HG02798 (cell line): ENCODE measurements around the gene MCF2L.

Experiments
- ATAC-seq: cut with Tn5 transposase; IDR thresholded peaks from one replicate; pipeline ENCODE4 v1.9.1; 2021; ENCODE audit warnings: mild to moderate bottlenecking; ENCODE audit not compliant: unreplicated experiment, poor library complexity

The MCF2L gene

DNA sequence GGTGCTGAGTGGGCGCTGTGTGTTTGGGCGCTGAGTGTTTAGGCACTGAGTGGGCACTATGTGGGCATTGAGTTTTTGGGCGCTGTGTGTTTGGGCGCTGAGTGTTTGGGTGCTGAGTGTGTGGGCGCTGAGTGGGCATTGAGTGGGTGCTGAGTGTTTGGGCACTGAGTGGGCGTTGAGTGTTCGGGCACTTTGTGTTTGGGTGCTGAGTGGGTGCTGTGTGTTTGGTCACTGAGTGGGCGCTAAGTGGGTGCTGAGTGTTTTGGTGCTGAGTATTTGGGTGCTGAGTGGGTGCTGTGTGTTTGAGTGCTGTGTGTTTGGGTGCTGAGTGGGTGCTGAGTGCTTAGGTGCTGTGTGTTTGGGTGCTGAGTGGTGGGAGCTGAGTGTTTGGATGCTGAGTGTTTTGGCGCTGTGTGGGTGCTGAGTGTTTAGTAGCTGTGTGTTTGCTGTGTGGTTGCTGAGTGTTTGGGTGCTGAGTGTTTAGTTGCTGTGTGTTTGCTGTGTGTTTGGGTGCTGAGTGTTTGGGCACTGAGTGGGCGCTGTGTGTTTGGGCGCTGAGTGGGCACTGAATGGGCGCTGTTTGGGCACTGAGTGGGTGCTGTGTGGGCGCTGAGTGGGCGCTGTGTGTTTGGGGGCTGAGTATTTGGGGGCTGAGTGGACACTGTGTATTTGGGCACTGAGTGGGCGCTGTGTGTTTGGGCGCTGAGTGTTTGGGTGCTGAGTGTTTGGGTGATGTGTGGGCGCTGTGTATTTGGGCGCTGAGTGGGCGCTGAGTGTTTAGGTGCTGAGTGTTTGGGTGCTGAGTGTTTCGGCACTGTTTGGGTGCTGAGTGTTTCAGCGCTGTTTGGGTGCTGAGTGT, 89.3 kb downstream of the MCF2L start:
- ATAC-seq, result no peak

DNA sequence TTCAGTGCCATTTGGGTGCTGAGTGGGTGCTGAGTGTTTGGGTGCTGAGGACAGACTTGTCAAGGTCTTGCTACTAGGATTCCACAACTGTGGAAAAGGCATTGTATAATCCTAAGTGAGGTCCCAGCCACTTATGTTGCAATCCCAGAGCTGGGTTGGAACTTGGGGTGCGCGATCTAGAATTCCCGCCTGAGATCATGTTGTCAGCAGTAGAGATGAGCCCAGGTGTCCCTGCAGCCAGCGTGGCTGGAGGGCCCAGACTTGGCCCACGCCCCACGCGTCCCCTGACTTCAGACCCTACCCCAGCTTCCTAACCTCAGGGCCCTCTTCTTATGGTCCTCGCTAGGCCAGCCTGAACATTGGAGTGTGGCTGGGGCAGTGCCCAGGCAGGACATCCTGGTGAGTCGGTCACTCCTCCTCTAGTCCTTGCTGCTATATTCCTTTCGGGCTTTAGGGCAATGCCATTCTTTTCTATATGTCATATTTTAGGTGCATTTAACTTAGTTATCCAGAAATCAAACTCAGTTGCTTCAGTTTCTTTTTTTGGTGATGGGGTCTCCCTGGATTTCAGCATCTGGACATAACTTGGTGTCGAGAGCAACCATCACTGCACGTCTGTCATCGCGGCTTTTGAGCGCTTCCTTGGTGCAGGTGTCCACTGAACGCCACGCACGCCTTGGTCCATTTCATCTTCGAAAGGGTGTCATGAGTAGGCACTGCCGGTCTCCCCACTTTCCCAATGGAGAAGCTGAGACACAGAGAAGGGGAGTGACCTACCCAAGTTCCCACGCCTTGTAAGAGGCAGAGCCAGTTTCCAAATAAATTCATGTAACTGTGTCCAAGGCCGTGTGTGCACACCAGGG, 90.2 kb downstream of the MCF2L start:
- no peak for ATAC-seq

DNA sequence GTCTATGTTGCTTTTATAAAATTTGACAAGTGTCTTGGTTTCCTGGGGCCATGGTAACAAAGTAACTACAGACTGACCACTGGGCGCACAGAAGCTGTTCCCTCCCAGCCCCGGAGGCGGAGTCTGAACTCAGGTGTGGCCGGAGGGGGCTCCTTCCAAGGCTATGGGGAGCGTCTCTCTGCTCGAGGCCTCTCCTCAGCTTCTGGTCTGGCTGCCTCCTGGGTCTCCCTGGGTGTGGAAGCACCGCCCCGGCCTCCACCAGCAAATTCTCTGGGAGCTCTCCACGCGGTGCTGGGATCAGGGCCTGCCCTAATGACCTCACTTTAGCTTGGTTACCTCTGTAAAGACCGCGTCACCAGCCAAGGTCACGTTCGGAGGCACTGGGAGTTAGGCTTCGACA, 90.9 kb downstream of the MCF2L start:
- ATAC-seq, result no peak

DNA sequence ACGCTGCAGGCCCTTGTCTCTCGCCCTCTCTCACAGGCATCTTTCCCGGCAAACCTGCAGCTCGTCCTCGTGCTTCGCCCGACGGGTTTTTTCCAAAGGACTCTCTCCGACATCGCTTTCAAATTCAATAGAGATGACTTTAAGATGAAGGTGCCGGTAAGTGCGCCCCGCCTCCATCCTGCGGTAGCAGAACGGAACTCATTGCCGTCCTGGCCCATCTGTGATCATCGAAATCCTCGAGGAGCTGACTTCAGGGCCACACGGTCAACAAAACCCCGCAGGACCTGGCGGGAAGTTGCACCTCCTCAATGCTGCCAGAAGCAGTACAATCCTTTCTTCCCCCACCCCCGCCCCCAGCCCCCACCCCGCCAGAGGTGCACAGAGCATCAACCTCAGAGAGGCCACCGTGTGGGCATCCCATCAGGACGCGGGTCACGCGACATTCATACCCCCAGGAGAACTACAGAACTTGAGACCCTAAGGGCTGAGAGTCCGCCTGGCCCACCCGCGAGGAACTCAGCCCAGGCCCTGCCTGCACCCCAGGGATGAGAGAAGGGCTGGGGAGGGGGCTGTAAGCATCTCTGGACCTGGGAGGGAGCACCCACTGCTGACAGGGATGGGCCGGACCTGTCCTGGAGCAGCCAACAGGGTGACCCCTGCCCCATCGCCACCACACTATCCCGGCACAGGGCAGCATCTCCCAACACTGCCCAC, 91.7 kb downstream of the MCF2L start:
- no peak for ATAC-seq

DNA sequence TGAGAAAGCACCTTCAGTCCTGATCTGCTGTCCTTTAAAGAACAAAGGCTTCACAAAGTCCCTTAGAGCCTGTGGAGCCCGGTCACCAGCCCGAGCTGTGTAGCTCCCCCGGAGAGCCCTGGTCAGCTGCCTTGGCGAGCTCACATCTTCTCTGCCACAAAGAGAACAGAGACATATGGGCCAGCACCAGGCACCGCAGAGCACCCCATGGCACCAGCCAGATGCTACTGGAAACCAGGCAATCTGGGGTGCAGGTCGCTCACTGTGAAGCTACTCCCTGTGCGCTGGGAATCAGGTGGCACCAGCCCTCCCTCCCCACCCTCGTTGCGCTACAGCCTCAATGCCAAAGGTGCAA, 92.2 kb downstream of the MCF2L start:
- no peak for ATAC-seq

DNA sequence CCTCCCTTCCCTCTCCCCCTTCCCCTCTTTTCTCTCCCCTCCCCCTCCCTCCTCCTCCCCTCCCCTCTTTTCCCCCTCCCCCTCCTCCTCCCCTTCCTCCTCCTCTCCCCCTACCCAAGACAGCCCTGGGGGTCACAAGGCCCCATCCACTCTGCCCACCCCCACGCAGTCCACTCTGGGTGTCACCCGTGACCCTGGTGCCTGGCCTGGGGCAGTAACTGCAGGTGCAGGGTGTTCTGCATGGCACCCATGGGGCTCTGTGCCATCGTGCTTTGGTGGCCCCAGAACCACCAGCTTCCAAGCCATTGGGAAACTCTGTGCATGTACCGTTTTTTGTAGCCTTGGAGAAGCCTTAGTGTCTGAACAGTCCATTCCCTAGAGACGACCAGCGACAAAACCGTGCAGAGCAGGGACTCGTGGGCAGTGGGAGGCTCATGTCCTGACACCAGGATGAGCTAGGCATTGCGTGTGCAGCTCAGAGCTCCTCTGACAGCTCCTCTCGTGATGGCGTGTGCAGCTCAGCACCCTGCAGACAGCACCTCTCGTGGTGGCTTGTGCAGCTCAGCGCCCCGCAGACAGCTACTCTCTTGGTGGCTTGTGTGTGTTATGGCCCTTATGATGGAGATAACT, 92.9 kb downstream of the MCF2L start:
- no peak for ATAC-seq

DNA sequence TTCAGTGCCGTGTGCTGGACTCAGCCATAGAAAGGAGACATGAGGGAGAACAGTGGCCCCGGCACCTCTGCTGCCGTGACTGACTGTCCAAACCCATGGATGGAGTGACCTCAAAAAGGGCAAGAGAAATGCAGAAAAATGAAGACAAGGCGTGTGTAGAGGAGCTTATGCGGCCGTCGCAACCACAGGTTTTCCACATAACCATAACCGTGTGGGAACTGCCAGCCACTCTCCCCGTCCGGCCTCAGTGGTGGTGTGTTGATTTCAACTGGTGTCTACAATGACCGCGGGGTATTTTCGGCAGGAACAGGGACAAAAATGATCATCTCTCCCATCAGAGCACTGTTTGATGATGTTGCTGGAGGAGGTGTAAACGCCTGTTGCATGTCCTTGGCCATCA, 93.7 kb downstream of the MCF2L start:
- ATAC-seq, result no peak

DNA sequence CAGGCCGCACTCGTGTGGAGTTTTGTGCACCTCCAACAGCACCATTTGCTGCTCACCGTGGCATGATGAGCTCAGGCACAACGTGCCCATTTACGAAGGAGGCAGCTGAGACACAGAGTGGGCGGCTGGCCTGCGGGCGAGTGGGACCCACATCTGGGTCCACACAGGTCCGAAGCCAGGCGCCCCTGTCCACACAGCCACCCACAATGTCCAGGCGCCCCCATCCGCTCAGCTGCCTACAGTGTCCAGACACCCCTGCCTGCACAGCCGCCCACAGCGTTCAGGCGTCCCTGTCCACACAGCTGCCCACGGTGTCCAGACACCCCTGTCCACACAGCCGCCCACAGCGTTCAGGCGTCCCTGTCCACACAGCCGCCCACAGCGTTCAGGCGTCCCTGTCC, 94.1 kb downstream of the MCF2L start:
- ATAC-seq, result no peak

DNA sequence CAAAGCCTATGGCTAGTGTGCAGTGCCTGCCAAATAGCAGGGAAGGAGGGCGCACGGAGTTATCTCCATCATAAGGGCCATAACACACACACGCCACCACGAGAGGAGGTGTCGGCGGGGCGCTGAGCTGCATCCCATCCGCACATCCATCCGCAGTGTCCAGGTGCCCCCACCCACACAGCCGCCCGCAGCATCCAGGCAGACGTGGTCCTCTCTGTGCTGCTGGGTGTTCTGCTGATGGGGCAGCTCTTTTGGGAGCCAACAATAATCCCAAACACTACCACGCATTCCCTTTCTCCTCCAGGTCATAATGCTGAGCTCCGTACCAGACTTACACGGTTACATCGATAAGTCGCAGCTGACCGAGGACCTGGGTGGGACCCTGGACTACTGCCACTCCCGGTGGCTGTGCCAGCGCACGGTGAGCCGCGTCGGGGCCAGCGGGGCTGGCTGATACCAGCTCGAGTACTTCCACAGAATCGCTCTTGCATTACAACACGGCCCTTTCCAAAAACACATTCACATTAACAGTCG, 95.1 kb downstream of the MCF2L start:
- ATAC-seq, result no peak

DNA sequence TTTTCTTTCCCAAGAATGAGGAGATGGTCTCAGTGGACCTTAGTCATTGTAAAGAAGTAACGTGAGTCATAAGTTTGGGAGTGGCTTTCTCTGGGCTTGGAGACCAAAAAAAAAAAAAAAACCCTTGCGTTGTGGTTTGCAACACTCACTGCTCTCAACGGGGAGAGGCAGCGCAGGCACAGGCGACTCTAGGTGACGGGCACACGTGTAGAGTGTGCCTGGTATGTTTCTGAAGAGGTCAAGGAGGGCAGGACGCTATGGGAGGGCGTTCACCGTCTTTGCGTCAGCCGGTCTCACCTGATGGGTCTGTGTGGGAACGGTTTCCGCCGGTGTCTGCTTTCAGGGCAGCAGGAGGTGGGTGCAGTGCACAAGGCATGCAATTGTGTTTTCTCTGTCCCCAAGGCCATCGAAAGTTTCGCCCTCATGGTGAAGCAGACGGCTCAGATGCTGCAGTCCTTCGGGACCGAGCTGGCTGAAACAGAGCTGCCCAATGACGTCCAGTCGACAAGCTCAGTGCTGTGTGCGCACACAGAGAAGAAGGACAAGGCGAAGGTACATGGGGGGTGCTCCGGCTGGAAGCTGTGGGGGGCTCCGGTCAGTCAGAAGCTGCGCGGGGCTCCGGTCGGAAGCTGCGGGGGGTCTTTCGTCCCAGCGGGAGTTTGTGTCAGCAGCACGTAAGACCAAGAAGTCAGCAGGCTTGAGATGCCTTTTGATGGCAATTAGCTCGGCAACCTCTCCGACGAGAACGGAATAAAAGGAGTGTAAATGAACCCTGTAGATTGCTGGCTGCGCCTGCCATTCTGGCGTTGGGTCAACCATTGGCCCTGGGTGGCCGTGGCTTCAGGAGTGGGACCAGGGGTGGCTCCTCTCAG, 95.8 kb downstream of the MCF2L start:
- no peak for ATAC-seq

DNA sequence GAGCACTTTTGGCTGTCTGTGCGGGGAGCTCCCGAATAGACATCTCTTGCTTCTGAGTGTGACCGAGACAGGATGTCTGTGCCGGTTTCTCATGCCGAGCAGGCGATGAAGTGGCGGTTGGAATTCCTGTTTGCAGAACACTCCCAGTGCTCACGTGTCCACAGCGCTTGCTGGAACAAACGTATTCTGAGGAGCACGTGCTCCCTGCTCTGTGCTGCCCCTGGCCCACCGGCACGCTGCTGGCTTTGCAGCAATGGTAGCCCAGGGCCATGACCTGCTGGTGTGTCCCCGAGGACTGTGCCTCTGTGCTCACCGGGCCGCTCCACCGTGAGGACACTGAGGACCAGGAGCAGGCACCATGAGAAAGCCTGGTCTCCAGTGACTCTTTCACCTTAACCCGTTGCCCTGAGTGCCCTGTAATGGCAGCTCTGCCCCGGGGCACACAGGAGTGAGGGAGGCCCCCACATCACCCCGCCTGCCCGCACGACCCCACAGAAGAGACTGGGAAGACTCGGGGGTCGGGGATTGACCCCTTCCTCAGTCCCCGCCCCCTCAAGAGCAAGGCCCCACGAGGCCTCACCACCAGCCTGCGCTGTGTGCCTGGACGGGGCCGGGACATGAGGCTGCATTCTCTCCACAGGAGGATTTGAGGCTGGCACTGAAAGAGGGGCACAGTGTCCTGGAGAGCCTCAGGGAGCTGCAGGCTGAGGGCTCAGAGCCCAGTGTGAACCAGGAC, 96.6 kb downstream of the MCF2L start:
- no peak for ATAC-seq

DNA sequence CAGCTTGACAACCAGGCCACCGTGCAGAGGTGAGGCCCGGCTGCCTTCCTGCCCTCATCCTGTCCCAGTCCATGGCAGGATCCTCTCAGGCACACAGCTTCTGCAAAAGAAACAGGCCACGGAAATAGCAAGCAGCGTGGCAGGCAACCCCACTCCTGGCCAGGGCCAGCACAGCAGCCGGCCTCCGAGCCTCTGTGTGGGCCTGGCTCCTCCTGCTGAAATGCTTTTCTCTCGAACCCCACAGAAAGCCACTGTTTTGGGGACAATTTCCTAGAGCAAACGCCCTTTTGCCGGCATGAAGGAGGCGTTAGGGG, 97.1 kb downstream of the MCF2L start:
- no peak for ATAC-seq

DNA sequence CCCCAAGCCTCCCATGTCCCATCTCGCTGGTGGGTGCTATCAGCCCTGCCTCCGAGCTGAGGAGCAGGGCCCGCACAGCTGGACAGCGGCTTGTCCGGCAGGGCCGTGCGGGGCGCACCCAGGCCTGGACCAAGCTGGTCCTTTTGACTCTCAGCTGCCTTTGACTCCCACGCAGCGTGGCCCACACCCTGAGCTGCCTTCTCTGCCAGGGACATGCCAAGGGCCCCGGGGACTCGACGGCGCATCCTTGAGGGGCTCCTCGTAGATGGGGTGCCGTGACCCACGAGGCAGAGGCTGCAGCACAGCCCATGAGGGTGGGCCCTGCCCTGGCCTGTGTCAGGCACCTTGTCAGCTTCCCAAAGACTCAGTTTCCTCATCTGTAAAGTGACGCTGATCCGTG, 97.7 kb downstream of the MCF2L start:
- no peak for ATAC-seq

DNA sequence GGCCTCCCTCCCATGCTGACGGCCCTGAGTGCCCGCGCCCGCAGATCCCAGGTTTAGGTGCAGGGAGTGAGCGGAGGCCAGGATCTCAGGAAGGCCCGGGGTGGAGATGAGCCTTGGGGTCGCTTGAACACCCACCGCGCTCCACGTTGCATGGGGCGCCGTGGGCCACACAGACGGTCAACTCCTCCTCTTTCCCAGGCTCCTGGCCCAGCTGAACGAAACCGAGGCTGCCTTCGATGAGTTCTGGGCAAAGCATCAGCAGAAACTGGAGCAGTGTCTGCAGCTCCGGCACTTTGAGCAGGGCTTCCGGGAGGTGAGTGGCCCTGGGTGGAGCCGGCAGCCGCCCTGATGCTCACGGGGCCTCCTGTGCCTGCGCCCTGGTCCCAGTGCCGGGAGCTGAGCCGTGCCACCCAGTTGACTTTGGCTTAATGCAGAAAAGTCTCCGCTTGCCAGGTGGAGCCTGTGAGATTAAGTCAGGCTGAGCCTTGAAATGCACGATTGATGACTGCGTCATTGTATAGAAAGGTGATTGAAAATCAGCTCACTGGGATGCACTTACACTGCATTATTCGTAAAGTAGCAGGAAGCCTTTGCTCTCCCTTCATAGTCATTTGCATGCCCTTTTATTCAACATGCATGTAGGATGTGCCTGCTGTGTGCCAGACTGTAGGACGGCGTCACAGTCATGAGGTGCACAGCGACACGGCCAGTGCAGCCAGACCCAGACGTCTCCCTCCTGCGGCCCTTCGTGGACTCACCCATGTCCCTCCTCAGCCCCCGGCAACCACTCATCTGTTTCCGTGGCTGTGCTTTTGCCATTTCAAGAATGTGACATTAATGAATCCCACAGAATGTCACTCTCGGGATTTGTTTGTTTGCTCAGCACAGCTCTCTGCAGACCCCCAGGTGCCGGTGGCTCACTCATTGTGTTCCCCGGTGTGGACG, 101.1 kb downstream of the MCF2L start:
- no peak for ATAC-seq

DNA sequence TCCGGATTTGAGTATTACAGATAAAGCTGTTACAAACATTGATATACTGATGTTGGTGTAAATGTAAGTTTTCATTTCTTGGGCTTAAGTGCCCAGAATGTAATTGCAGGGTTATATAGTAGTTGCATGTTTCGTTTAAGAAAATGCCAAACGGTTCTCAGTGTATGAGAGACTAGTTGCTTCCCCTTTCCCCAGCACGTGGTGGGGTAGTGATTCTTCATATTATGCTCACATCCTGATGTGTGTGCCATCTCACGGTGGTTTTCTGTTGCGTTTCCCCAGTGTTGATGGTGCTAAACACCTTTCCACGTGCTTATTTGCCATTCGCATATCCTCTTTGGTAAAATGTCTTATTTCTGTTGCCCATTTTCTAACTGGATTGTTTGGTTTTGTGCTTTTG, 101.8 kb downstream of the MCF2L start:
- ATAC-seq, result no peak

DNA sequence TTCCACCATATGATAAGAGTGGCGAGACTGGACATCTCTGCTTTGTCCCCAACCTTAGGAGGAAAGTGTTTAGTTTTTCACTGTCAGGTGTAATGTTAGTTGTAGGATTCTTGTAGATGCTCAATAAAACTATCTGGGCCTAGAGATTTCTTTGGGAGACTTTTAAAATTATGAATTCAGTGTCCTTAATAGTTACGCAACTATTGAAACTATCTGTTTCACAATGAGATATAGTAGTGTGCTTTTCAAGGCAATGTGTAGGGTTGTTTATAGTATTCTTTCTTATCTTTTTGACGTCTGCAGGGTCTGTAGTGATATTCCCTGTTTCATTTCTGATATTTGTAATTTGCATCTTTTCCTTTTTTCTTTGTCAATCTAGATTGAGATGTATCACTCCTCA, 103.4 kb downstream of the MCF2L start:
- ATAC-seq, result no peak

DNA sequence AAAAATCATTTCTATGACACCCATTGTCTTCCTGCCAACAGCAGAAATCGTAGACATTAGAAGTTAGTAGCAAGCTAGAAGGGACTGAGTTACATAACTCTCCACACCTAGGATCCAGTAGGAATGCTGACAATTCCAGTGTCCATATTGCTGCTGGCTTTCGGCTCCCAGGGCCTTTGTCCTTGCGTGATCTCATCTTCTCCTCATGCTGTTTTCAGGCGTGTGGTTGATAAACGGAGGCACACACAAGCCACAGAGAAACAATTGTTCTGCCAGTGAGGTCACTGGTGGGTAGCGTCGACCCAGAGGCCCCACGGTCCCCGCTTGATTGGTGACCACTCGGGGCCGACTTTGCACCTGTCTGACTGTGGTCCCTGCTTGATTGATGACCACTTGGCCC, 104.9 kb downstream of the MCF2L start:
- no peak for ATAC-seq

DNA sequence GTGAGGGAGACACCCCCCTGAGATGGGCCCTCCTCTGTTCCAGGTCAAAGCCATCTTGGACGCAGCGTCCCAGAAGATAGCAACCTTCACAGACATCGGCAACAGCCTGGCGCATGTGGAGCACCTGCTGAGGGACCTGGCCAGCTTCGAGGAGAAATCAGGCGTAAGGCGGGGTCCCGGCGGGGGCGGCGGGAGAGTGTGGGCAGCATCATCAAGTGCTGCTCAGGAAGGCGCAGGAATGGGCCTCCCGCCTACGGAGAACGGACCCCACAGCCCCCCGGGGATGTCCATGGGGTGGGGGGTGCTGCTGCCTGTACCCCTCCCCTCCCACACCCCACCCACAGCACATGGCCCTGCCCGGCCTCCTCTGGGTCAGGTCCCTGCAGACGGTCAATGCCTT, 105.4 kb downstream of the MCF2L start:
- no peak for ATAC-seq
